ENCODE results near the gene AUTS2.

Gene AUTS2

DNA sequence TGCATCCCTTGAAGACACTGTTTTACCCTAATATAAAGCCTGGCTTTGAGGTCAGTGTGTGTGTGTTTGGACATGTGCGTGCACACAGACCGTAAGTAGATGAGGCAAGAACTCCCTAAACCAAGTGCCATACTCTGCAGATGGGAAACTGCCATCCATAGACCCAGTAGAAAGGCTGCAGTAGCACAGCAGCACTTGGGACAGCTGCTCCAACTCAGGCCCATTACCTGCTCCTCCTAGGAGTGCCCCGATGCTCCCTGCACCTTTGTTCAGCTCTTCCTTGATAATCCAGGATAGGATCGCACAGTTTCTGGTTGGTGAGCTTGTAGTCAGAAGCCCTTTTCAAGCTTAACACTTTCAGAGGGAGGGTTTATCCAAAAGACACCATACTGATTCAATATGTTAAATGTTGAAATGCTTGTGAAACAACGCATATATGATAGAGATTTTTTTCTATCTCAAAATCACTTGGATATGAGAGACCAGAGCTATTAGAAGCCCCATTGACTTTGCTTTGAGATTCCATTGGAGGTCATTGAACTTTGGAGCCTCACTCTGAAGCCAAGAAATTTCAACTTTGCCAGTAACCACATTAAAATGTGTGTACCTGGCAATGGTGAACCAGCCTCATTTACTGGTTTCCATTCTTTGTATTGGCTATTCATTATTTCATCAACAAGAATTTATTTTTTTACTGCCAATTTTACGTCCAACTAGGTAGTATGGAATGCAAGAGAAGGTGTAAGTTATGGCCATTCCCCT, 776.7 kb downstream of the AUTS2 start:
- no peak for DNase-seq

DNA sequence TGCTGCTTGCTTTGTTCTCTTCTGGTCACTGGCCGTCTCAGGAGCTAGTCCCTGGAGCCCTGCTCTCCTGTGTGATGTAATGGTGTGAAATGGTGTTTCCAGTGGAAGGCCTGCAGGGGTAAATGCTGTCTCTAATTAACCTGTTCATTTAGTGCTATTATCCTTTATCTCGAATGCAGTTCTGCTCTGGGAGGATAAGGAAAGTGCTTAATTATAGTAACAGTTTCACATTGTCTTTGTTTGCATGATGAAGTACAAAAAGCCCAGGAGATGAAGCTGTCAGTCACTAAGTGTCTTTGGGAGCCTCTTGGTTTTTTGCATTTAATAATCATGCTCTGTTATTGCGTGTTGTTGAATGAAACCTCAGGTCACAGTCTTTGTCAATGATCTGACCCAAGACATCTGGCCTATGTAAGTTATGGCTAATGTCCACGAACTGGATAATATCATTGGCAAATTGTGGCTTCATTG, 778.3 kb downstream of the AUTS2 start:
- DNase-seq: no peak

DNA sequence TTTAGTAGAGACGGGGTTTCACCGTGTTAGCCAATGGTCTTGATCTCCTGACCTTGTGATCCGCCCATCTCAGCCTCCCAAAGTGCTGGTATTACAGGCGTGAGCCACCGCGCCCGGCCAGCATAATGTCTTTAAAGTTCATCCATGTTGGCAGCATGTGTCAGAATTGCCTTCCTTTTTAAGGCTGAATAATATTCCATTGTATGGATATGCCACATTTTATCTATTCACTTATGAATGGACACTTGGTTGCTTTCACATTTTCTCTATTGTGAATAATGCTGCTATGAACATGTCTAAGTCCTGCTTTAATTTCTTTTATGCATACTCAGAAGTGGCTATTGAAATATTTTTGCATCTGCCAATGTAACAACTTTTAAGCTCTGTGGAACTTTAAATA, 779.7 kb downstream of the AUTS2 start:
- DNase-seq: no peak

DNA sequence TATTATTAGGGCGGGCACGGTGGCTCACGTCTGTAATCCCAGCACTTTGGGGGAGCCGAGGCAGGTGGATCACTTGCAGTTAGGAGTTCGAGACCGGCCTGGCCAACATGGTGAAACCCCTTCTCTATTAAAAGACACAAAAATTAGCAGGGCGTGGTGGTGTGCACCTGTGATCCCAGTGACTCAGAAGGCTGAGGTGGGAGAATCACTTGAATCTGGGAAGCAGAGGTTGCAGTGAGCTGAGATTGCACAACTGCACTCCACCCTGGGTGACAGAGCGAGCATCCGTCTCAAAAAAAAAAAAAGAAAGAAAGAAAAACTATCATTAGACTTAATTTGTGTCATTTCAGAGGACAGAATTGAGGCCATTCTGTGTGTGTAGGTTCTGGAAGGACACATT, 780.9 kb downstream of the AUTS2 start:
- DNase-seq: no peak

GRCh38 chr7:70380421-70381015, 782.2 kb downstream of the AUTS2 start:
- no peak for DNase-seq

GRCh38 chr7:70383066-70383782, 784.9 kb downstream of the AUTS2 start:
- no peak for DNase-seq

GRCh38 chr7:70384024-70384423, 785.7 kb downstream of the AUTS2 start:
- DNase-seq: no peak

- no peak for DNase-seq
Measured at GRCh38 chr7:70384891-70385290, 786.6 kb downstream of the AUTS2 start.

DNA sequence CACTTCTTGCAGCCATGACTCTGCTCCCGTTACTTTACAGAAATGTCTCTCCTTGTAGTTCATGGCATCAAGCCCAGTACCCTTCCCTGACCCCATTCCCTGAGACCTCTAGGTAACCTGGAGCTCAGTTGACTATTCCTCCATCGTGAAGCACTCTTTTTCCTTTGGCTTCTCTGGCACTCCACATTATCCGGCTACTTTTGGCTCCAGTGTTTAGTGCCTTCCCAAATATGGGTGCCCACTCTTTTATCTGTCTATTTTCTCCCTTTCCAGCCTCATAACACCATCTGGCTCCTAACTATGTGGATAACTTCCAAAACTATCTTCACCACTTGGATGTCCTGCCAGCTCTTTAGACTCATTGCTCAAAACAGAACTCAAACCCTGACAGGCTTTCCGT, 788.9 kb downstream of the AUTS2 start:
- DNase-seq: no peak

DNA sequence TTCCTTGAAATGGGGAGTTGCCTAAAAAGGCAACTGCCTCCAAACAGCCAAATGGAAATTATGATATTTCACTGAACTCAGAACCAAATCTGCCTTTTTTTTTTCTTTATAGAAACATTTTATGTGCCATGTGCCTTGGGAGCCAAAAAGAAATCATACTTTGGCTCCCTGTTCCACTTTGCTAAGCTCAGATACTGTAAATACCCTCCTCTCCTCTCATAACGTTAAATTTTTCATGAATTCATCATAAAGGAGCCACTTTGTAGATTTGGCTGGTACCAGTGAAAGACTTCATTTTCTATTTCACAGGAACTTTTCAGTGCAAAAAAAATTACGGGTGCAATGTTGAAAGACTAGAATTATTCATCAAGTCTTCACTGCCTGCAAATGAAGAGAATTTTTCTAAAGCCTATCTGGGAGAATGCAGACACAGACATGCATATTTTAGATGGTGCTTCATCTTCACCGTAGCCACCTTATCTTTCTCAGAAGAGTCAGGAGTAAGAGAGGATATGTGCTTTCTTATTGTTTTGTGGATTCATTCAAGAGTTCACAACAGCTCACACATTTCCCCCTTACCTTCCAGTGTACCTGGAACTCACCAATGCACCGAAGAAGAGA, 791.4 kb downstream of the AUTS2 start:
- no peak for DNase-seq

DNA sequence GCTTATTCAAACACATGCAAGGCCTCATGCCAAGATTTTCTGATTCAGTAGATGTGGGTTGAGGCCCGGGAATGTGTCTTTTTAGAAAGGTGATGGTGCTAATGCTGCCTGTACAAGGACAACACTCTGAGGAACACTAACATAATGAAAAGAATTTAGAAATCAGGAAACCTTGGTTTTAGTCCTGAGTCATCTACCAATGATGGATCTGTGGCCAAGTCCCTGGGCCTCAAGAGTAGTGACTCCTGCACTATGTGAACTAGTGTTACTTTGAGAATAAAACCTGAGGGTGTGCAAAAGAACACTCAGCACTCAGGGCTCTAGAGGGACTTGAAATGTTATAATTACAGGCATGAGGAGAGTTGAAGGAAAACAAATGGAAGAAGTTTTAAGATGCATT, 792.0 kb downstream of the AUTS2 start:
- no peak for DNase-seq

DNA sequence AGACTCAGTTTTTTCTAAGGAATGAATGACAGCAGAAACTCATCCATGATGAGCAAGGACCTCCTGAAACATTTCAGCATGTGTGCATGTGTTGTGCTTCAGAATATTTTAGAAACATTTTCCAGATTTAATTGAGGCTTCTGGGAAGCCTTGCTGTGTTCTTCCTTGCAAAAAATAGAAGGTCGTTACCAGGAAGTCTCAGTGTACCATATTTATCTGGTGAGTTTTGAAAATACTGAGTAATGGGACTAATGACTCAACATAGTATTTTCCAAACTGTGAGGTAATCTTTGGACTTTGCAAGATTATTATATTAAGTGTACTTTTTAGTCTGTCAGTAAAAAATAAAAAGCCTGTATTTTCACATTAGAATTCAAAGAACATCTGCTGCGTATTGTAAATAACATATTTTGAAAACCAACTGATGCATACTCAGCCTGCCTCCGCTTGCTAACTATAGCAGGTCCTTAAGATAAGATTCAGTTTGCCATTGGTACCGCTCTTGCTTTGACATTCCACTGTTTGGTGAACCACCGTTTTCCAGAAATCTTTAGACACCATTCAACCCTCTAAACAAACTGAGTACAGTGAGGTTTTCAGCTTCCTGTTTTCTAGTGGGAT, 794.1 kb downstream of the AUTS2 start:
- no peak for DNase-seq

DNA sequence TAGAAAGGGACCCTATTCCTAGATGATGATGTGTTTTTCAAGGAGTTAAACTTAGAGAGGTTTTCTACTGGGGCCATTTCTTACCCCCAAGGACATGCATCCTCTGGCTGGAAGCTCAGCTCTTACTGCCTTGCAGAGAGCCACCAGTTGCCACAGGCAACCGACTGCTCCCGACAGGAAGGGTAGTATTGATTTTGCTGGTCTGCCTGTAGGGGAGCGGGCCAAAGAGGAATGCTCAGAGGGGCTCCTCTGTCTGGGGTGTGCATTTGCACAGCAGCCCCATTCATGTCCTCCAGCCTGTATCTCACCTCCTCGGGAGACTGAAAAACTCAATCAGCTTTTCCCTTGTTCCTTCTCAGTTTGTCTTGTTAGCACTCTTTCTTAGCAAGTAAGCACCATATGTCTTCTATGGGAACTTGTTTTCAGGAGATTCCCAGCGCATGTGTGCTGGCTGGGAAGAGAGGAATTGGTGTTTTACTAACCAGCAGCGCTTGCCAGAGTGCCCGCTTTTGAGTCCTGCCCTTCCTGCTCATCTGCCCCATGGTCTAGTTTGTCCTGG, 794.7 kb downstream of the AUTS2 start:
- DNase-seq: no peak

GRCh38 chr7:70393956-70394355, 795.7 kb downstream of the AUTS2 start:
- DNase-seq: no peak

- no peak for DNase-seq
Measured at GRCh38 chr7:70400829-70401380, 802.6 kb downstream of the AUTS2 start.

DNA sequence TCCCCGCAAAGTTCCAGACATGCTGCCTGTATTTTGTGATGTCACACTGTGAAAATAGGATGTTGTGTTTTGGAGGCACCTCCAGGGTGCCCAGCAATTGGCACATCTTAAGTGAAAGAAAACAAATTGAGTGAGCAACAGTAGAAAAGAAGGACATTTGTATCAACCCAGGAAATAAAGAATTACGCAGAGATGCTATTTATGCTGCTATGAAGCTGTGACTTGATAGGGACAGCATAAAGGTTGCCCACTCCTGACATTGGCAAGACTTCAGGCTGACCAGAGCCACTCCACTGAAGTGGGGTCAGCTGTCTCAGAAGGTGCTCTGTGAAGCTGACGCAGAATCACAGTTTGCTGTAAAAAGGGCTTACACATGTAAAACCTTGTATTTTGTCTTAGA, 803.8 kb downstream of the AUTS2 start:
- DNase-seq: no peak

GRCh38 chr7:70405241-70405640, 807.0 kb downstream of the AUTS2 start:
- no peak for DNase-seq

DNA sequence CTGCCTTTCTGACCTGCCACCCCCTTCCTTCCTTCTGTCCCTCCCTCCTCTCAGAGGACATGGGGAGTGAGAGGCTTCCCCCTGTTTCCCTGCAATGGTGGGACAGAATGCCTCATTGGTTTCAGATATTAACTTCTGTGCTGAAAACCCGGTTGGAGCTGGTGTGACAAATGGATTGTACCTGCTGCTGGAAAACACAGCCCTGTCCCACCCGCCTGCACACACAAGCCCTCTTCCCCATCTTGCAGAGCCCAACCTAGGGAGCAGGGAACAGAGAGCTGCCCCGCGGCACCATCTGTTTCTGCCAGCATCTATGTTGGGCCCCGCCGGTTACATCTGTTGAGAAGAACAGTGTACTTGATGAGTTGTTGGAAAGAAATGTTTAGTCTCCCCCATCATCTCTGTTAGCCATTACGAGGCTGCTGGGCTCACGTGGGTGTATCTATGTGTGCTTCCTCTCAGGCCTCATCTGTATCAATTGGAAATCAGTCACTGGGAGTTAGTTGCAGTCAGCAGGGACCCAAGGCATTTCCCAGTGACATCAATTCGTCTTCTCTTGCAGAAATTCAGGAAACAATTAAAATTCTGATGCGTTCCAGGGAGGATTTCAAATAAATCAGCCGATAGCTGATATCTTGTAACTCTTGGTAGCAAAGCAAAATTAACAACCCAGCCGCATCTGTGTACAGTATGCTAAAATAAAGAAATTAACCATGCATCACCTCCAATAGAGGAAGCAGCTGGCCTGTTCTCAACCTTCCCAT, 808.1 kb downstream of the AUTS2 start:
- DNase-seq: no peak

DNA sequence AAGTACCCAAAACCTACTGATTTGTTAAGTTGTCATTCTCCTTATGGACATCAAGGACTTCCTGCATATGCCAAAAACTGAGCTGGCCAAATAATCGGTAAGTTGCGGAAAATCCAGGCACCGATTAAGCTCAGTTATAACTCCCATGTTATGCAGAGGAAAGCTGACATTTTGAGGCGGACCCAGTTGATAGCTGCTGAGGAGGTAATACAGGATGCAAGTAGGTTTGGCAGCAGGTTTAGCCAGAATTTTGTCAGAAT, 808.6 kb downstream of the AUTS2 start:
- DNase-seq: no peak

GRCh38 chr7:70408477-70408876, 810.2 kb downstream of the AUTS2 start:
- no peak for DNase-seq

DNA sequence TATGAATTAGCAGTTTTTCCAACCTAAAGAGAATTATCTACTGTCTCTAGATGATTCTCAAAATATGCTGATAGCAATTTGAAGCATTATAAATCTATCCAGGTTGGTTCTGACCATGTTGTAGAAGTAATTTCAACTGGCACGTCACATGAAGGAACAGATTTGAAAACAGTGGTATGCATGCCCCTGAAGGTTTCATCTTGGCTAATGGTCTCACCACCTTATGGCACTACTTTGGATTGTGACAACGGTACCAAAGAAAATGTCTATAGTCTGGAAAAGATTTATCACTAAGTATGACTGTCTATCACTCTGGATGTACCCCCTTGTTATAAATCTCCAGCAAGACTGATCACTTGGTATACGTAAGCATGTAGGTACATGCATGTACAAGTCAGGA, 810.6 kb downstream of the AUTS2 start:
- no peak for DNase-seq

Data from effector CD8-positive, alpha-beta T cell (primary cell).